Hair follicular keratinocyte (primary cell): ENCODE measurements around the gene ANKRD55. TPM values are rescaled to one million over a fixed set of nuclear protein-coding genes. Genes with fewer than 3 reads are reported as not detected.

Source experiments
- total RNA-seq: library from RNA; depleted of rRNA; stranded (reverse); fragments of >200 nt; gene quantifications from 2 replicates; pipeline ENCODE4 v1.2.3, GENCODE V29; 2015

Gene ANKRD55
- not detected in 2 replicates for total RNA-seq

GRCh38 chr5:56233230-56233629 is at the start of gene ANKRD55:
Gene ANKRD55, minus strand, starts transcription at chr5:56233330. Its CDS starts 417 bp downstream, at chr5:56232913.

Other genes starting within 250 kb of the ANKRD55 start
- gene IL6ST, start 238.4 kb downstream of the ANKRD55 start, total RNA-seq = 57.4 and 61.5 TPM in 2 replicates